Measurements from ENCODE around the gene TTC13.
A peak's percentile ranks its signal among the peaks of the same experiment; 100 is the strongest.

TTC13 gene

GRCh38 chr1:230867101-230867902 lies 111.4 kb downstream of the TTC13 start:
- DNase-seq = peak; percentile 98

- DNase-seq = no peak
Observed at GRCh38 chr1:230866171-230867070, 112.2 kb downstream of the TTC13 start.

GRCh38 chr1:230865062-230865817 lies 113.4 kb downstream of the TTC13 start:
- peak; percentile 87 for DNase-seq

GRCh38 chr1:230864441-230864840 lies 114.2 kb downstream of the TTC13 start:
- DNase-seq = peak; percentile 100

- no peak for DNase-seq
Observed at GRCh38 chr1:230863449-230863848, 115.2 kb downstream of the TTC13 start.

GRCh38 chr1:230861970-230862595 lies 116.6 kb downstream of the TTC13 start:
- DNase-seq = no peak

- no peak for DNase-seq
Observed at GRCh38 chr1:230861489-230861888, 117.2 kb downstream of the TTC13 start.

GRCh38 chr1:230860617-230861384 lies 117.9 kb downstream of the TTC13 start:
- peak; percentile 79 for DNase-seq

GRCh38 chr1:230858918-230859729 lies 119.5 kb downstream of the TTC13 start:
- no peak for DNase-seq

- no peak for DNase-seq
Observed at GRCh38 chr1:230858236-230858820, 120.3 kb downstream of the TTC13 start.

- DNase-seq = no peak
Observed at GRCh38 chr1:230857822-230858221, 120.8 kb downstream of the TTC13 start.

GRCh38 chr1:230857077-230857476 lies 121.6 kb downstream of the TTC13 start:
- DNase-seq = no peak

All from NCI-H1694 (cell line).